HepG2 (cell line): ENCODE measurements around the gene C1orf198. TPM values are rescaled to one million over a fixed set of nuclear protein-coding genes. Genes with fewer than 3 reads are reported as not detected.

Source experiments
- ATAC-seq: fragments of 200-7000 bp; cut with Tn5 transposase; 3 replicates; pipeline ENCODE4 v1.9.1; 2020; ENCODE audit warnings: mild to moderate bottlenecking, moderate library complexity
- BruUV-seq: library from RNA; stranded (reverse); fragments of 400-500 nt; replicated peaks from 2 replicates; lab custom pipeline; 2021; lab: Mats Ljungman, UMichigan
- CTCF ChIA-PET: fragments of 300-600 bp; formaldehyde crosslinking; extraction: SDS; loops from one replicate; lab custom pipeline; 2021; ENCODE audit warnings: low total read pairs, inconsistent platforms, low intra/inter-chr PET ratio; lab: Yijun Ruan, JAX
- POLR2A ChIA-PET: fragments of 350-600 bp; sonication (Branson Sonifier 250); formaldehyde crosslinking; loops from one replicate; lab custom pipeline; 2020; ENCODE audit warnings: antibody characterized with exemption, inconsistent platforms; lab: Yijun Ruan, JAX
- DNase-seq: peaks from one replicate; pipeline ENCODE4 v3.0.0-alpha.2; 2015; ENCODE audit warnings: low spot score
- FAIRE-seq: peaks from 3 replicates; lab custom pipeline; 2011; peaks lifted over from hg19 to GRCh38; lab: Jason Lieb, UNC
- H2AFZ ChIP-seq: one replicate; pipeline ENCODE4 v1.6.1; 2011; ENCODE audit warnings: low read length, inconsistent platforms
- H3K27ac ChIP-seq: fragments of 300-600 bp; 3 replicates; pipeline ENCODE4 v1.8.0; 2011; ENCODE audit warnings: mixed run types, mild to moderate bottlenecking, mixed read lengths, low read length, inconsistent platforms; ENCODE audit not compliant: insufficient read depth; ENCODE audit errors: extremely low read length
- H3K27me3 ChIP-seq, 2 experiments: fragments of 200-600 bp in 1 of 2; 2 replicates in 1 of 2; 3 replicates in 1 of 2; pipeline versions ENCODE4 v1.6.0 to v1.8.0; 2011; ENCODE audit warnings: low read length in 2 of 2, mild to moderate bottlenecking in 2 of 2, moderate library complexity in 2 of 2, inconsistent platforms in 1 of 2; ENCODE audit not compliant: insufficient read depth in 2 of 2, control insufficient read depth in 1 of 2
- H3K36me3 ChIP-seq, 2 experiments: fragments of 200-600 bp in 1 of 2; replicated peaks in 1 of 2; 2 replicates in 1 of 2; 3 replicates in 1 of 2; pipeline versions ENCODE4 v1.5.1 to v1.8.0; 2011; ENCODE audit warnings: low read length in 2 of 2, inconsistent platforms in 1 of 2; ENCODE audit not compliant: insufficient read depth in 2 of 2, control insufficient read depth in 1 of 2
- H3K4me1 ChIP-seq: 2 replicates; pipeline ENCODE4 v1.5.1; 2012; ENCODE audit warnings: low read length, inconsistent platforms; ENCODE audit not compliant: insufficient read depth
- H3K4me2 ChIP-seq: 2 replicates; pipeline ENCODE4 v1.6.0; 2011; ENCODE audit warnings: low read depth, low read length, inconsistent platforms
- H3K4me3 ChIP-seq, 3 experiments: fragments of 200-600 bp in 1 of 3; sonication (generic), shearing (Covaris generic) in 1 of 3; replicated peaks in 1 of 3; 2 replicates each; pipeline ENCODE4 v1.5.1; 2011 to 2016; ENCODE audit warnings: low read length in 3 of 3, inconsistent platforms in 2 of 3, low read depth in 2 of 3, mild to moderate bottlenecking in 2 of 3, control low read depth in 1 of 3, mixed read lengths in 1 of 3; ENCODE audit not compliant: insufficient read depth in 1 of 3
- H3K79me2 ChIP-seq: one replicate; pipeline ENCODE4 v1.6.1; 2011; ENCODE audit warnings: low read length, inconsistent platforms; ENCODE audit not compliant: insufficient read depth
- H3K9ac ChIP-seq: 2 replicates; pipeline ENCODE4 v1.6.0; 2011; ENCODE audit warnings: mild to moderate bottlenecking, low read depth, low read length, inconsistent platforms; ENCODE audit not compliant: insufficient read depth
- H3K9me3 ChIP-seq: 2 replicates; pipeline ENCODE4 v1.5.1; 2012; ENCODE audit warnings: mild to moderate bottlenecking, low read length
- H4K20me1 ChIP-seq: 2 replicates; pipeline ENCODE4 v1.6.0; 2011; ENCODE audit warnings: inconsistent platforms, mild to moderate bottlenecking, low read length, moderate library complexity; ENCODE audit not compliant: insufficient read depth
- EZH2 ChIP-seq: conservative IDR thresholded peaks from 2 replicates; pipeline ENCODE4 v1.6.1; 2012; ENCODE audit warnings: mild to moderate bottlenecking, low read depth, low read length, moderate library complexity
- HOXD1 ChIP-seq: sonication (generic); formaldehyde crosslinking; IDR thresholded peaks from 2 replicates; pipeline ENCODE4 v1.5.0; 2020; ENCODE audit warnings: missing genetic modification reagents
- IKZF1 ChIP-seq: fragments of 450-650 bp; IDR thresholded peaks from 2 replicates; pipeline ENCODE4 v1.7.1; 2016
- ONECUT2 ChIP-seq: sonication (generic); formaldehyde crosslinking; IDR thresholded peaks from 2 replicates; pipeline ENCODE4 v1.4.0; 2020; ENCODE audit warnings: missing genetic modification reagents
- PAWR ChIP-seq: sonication (generic); formaldehyde crosslinking; IDR thresholded peaks from 2 replicates; pipeline ENCODE4 v1.4.0; 2020; ENCODE audit warnings: missing genetic modification reagents, mild to moderate bottlenecking, borderline replicate concordance
- SOX13 ChIP-seq, 3 experiments: fragments of 450-650 bp in 1 of 3; sonication (generic) in 1 of 3; formaldehyde crosslinking in 1 of 3; IDR thresholded peaks in 2 of 3; conservative IDR thresholded peaks in 1 of 3; 2 replicates each; pipeline versions ENCODE4 v1.5.0 to v1.6.1; 2016 to 2020; ENCODE audit warnings: antibody characterized with exemption in 1 of 3, mild to moderate bottlenecking in 1 of 3, missing compliant biosample characterization in 1 of 3, missing genetic modification reagents in 1 of 3, moderate library complexity in 1 of 3
- TP53 ChIP-seq: sonication (generic); formaldehyde crosslinking; conservative IDR thresholded peaks from 2 replicates; pipeline ENCODE4 v1.4.0; 2020; ENCODE audit warnings: missing genetic modification reagents
- WGBS: methylation state at CpG from one replicate; pipeline ENCODE4 v1.1.6; 2017; ENCODE audit warnings: low lambda C conversion rate; 5-methylcytosine and 5-hydroxymethylcytosine counted together
- in situ Hi-C: cut with HindIII; loops from 2 replicates; pipeline ENCODE4 v1.10.0; 2017; ENCODE audit warnings: low pct_unique_long_range_greater_than_20kb; ENCODE audit not compliant: extremely low pct_ligation_motif_present
- intact Hi-C: fragments of 100-400 bp; cut with micrococcal nuclease; formaldehyde crosslinking; loops from one replicate; pipeline ENCODE4 v1.10.0; 2022; ENCODE audit not compliant: unreplicated experiment
- polyA plus RNA-seq, 8 experiments: library from polyadenylated mRNA; depleted of rRNA in 3 of 8; stranded (reverse) in 7 of 8; unstranded in 1 of 8; fragments of >200 nt; fragmentation: Illumina TruSeq in 4 of 8; extraction: Trizol in 4 of 8; gene quantifications; 2 replicates each; pipeline versions ENCODE4 v1.2.1 to v1.2.3, GENCODE V29; 2011 to 2016; ENCODE audit warnings: low read depth in 4 of 8, missing spikeins in 1 of 8, mixed read lengths in 1 of 8; ENCODE audit not compliant: insufficient read depth in 1 of 8
- total RNA-seq, 5 experiments: library from RNA; depleted of rRNA; stranded (reverse); fragments of >200 nt; fragmentation: Illumina TruSeq; extraction: Trizol; gene quantifications; 2 replicates each; pipeline ENCODE4 v1.2.3, GENCODE V29; 2016; ENCODE audit warnings: low read depth in 1 of 5
- TF ChIP-seq, protein P1 (sequence below): IDR thresholded peaks from 2 replicates; pipeline ENCODE4 v1.6.1; 2012; ENCODE audit warnings: low read depth, low read length, improper control_type of control experiment
- TF ChIP-seq, protein P2 (sequence below): sonication (generic); formaldehyde crosslinking; IDR thresholded peaks from 2 replicates; pipeline ENCODE4 v1.4.0; 2020; ENCODE audit warnings: mild to moderate bottlenecking, missing genetic modification reagents, borderline replicate concordance
- TF ChIP-seq, protein P3 (sequence below): sonication (generic); formaldehyde crosslinking; IDR thresholded peaks from 2 replicates; pipeline ENCODE4 v1.5.0; 2020; ENCODE audit warnings: mild to moderate bottlenecking, missing genetic modification reagents, borderline replicate concordance

C1orf198 gene
- total and polyA plus RNA-seq, 2 of the 13 experiments (the other 11 are each of a cell fraction or from before 2014, with no cell fraction given), result 12.7 to 13.4 TPM

DNA sequence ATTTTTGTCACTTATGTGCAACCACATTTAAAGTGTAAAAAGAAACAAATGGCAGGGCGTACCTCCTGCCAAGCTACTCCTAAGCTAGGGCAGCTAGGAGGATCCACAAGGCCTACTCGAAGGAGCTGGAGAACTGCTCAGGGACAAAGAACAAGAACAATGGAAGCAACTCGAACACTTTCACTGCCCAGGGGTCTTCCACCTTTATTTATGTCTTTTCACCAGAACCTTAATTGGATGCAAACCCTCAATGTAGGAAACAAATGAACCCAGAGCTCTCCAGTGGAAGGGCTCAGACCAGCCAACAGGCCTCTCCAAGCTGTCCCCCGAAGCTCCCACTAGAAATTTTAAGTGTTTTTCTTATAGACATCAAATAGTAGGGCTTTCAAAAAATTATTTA is 39.9 kb downstream of the C1orf198 start:
- no peak for DNase-seq
- H3K27ac ChIP-seq, result no peak overlapping the region
- peaks cover 0 to 9% of the 10 kb centered on the region in 2 experiments; a peak in 2 of 5 replicates for H3K27me3 ChIP-seq
- no peak overlapping the region for H3K4me2 ChIP-seq
- CTCF ChIA-PET, result no interaction called here
- TF ChIP-seq EZH2 (no peak), ONECUT2 (no peak), IKZF1 (no peak), HOXD1 (CRISPR knock-in tag) (no peak), TP53 (CRISPR knock-in tag) (no peak), PAWR (CRISPR knock-in tag) (no peak), SOX13 (IDR thresholded peaks at IDR 0.05) (no peak), SOX13 (CRISPR knock-in tag; conservative IDR thresholded peaks at IDR 0.05 in 1 of 2, IDR thresholded peaks at IDR 0.05 in 1 of 2) (no peak)
- TF ChIP-seq, protein P1, sequence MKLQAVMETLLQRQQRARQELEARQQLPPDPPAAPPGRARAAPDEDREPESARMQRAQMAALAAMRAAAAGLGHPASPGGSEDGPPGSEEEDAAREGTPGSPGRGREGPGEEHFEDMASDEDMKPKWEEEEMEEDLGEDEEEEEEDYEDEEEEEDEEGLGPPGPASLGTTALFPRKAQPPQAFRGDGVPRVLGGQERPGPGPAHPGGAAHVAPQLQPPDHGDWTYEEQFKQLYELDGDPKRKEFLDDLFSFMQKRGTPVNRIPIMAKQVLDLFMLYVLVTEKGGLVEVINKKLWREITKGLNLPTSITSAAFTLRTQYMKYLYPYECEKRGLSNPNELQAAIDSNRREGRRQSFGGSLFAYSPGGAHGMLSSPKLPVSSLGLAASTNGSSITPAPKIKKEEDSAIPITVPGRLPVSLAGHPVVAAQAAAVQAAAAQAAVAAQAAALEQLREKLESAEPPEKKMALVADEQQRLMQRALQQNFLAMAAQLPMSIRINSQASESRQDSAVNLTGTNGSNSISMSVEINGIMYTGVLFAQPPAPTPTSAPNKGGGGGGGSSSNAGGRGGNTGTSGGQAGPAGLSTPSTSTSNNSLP, result no peak
- TF ChIP-seq, protein P2, sequence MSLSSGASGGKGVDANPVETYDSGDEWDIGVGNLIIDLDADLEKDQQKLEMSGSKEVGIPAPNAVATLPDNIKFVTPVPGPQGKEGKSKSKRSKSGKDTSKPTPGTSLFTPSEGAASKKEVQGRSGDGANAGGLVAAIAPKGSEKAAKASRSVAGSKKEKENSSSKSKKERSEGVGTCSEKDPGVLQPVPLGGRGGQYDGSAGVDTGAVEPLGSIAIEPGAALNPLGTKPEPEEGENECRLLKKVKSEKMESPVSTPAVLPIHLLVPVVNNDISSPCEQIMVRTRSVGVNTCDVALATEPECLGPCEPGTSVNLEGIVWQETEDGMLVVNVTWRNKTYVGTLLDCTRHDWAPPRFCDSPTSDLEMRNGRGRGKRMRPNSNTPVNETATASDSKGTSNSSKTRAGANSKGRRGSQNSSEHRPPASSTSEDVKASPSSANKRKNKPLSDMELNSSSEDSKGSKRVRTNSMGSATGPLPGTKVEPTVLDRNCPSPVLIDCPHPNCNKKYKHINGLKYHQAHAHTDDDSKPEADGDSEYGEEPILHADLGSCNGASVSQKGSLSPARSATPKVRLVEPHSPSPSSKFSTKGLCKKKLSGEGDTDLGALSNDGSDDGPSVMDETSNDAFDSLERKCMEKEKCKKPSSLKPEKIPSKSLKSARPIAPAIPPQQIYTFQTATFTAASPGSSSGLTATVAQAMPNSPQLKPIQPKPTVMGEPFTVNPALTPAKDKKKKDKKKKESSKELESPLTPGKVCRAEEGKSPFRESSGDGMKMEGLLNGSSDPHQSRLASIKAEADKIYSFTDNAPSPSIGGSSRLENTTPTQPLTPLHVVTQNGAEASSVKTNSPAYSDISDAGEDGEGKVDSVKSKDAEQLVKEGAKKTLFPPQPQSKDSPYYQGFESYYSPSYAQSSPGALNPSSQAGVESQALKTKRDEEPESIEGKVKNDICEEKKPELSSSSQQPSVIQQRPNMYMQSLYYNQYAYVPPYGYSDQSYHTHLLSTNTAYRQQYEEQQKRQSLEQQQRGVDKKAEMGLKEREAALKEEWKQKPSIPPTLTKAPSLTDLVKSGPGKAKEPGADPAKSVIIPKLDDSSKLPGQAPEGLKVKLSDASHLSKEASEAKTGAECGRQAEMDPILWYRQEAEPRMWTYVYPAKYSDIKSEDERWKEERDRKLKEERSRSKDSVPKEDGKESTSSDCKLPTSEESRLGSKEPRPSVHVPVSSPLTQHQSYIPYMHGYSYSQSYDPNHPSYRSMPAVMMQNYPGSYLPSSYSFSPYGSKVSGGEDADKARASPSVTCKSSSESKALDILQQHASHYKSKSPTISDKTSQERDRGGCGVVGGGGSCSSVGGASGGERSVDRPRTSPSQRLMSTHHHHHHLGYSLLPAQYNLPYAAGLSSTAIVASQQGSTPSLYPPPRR (CRISPR knock-in tag), result no peak
- TF ChIP-seq, protein P3, sequence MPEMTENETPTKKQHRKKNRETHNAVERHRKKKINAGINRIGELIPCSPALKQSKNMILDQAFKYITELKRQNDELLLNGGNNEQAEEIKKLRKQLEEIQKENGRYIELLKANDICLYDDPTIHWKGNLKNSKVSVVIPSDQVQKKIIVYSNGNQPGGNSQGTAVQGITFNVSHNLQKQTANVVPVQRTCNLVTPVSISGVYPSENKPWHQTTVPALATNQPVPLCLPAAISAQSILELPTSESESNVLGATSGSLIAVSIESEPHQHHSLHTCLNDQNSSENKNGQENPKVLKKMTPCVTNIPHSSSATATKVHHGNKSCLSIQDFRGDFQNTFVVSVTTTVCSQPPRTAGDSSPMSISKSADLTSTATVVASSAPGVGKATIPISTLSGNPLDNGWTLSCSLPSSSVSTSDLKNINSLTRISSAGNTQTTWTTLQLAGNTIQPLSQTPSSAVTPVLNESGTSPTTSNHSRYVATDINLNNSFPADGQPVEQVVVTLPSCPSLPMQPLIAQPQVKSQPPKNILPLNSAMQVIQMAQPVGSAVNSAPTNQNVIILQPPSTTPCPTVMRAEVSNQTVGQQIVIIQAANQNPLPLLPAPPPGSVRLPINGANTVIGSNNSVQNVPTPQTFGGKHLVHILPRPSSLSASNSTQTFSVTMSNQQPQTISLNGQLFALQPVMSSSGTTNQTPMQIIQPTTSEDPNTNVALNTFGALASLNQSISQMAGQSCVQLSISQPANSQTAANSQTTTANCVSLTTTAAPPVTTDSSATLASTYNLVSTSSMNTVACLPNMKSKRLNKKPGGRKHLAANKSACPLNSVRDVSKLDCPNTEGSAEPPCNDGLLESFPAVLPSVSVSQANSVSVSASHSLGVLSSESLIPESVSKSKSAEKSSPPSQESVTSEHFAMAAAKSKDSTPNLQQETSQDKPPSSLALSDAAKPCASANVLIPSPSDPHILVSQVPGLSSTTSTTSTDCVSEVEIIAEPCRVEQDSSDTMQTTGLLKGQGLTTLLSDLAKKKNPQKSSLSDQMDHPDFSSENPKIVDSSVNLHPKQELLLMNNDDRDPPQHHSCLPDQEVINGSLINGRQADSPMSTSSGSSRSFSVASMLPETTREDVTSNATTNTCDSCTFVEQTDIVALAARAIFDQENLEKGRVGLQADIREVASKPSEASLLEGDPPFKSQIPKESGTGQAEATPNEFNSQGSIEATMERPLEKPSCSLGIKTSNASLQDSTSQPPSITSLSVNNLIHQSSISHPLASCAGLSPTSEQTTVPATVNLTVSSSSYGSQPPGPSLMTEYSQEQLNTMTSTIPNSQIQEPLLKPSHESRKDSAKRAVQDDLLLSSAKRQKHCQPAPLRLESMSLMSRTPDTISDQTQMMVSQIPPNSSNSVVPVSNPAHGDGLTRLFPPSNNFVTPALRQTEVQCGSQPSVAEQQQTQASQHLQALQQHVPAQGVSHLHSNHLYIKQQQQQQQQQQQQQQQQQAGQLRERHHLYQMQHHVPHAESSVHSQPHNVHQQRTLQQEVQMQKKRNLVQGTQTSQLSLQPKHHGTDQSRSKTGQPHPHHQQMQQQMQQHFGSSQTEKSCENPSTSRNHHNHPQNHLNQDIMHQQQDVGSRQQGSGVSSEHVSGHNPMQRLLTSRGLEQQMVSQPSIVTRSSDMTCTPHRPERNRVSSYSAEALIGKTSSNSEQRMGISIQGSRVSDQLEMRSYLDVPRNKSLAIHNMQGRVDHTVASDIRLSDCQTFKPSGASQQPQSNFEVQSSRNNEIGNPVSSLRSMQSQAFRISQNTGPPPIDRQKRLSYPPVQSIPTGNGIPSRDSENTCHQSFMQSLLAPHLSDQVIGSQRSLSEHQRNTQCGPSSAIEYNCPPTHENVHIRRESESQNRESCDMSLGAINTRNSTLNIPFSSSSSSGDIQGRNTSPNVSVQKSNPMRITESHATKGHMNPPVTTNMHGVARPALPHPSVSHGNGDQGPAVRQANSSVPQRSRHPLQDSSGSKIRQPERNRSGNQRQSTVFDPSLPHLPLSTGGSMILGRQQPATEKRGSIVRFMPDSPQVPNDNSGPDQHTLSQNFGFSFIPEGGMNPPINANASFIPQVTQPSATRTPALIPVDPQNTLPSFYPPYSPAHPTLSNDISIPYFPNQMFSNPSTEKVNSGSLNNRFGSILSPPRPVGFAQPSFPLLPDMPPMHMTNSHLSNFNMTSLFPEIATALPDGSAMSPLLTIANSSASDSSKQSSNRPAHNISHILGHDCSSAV, result no peak
- TF ChIP-seq, all 625 proteins: peak for 0
- WGBS, result 42% methylated on average over 4 of the region's 4 CpGs
- Histone ChIP-seq H2AFZ (no peak overlapping the region), H3K4me1 (no peaks in the 10 kb centered on the region), H4K20me1 (no peaks in the 10 kb centered on the region), H3K36me3 (no peaks in the 10 kb centered on the region), H3K4me3 (no peak overlapping the region), H3K9me3 (no peaks in the 10 kb centered on the region), H3K9ac (no peak overlapping the region), H3K79me2 (no peaks in the 10 kb centered on the region)
- BruUV-seq, result no TSS peak
- ATAC-seq (no peak), FAIRE-seq (no peak)
- POLR2A ChIA-PET, result no interaction called here
- intact Hi-C loops, result no loop called here
- in situ Hi-C loops, result no loop called here
